HepG2 (cell line): ENCODE measurements around the gene COMMD9. TPM values are rescaled to one million over a fixed set of nuclear protein-coding genes. Genes with fewer than 3 reads are reported as not detected.

Experiments
- ATAC-seq: fragments of 200-7000 bp; cut with Tn5 transposase; 3 replicates; pipeline ENCODE4 v1.9.1; 2020; ENCODE audit warnings: mild to moderate bottlenecking, moderate library complexity
- BruUV-seq: library from RNA; stranded (reverse); fragments of 400-500 nt; replicated peaks from 2 replicates; lab custom pipeline; 2021; lab: Mats Ljungman, UMichigan
- CTCF ChIA-PET: fragments of 300-600 bp; formaldehyde crosslinking; extraction: SDS; loops from one replicate; lab custom pipeline; 2021; ENCODE audit warnings: low total read pairs, inconsistent platforms, low intra/inter-chr PET ratio; lab: Yijun Ruan, JAX
- POLR2A ChIA-PET: fragments of 350-600 bp; sonication (Branson Sonifier 250); formaldehyde crosslinking; loops from one replicate; lab custom pipeline; 2020; ENCODE audit warnings: antibody characterized with exemption, inconsistent platforms; lab: Yijun Ruan, JAX
- DNase-seq: peaks from one replicate; pipeline ENCODE4 v3.0.0-alpha.2; 2015; ENCODE audit warnings: low spot score
- FAIRE-seq: peaks from 3 replicates; lab custom pipeline; 2011; peaks lifted over from hg19 to GRCh38; lab: Jason Lieb, UNC
- H2AFZ ChIP-seq: one replicate; pipeline ENCODE4 v1.6.1; 2011; ENCODE audit warnings: low read length, inconsistent platforms
- H3K27ac ChIP-seq: fragments of 300-600 bp; 3 replicates; pipeline ENCODE4 v1.8.0; 2011; ENCODE audit warnings: mixed run types, mild to moderate bottlenecking, mixed read lengths, low read length, inconsistent platforms; ENCODE audit not compliant: insufficient read depth; ENCODE audit errors: extremely low read length
- H3K27me3 ChIP-seq, 2 experiments: fragments of 200-600 bp in 1 of 2; 2 replicates in 1 of 2; 3 replicates in 1 of 2; pipeline versions ENCODE4 v1.6.0 to v1.8.0; 2011; ENCODE audit warnings: low read length in 2 of 2, mild to moderate bottlenecking in 2 of 2, moderate library complexity in 2 of 2, inconsistent platforms in 1 of 2; ENCODE audit not compliant: insufficient read depth in 2 of 2, control insufficient read depth in 1 of 2
- H3K36me3 ChIP-seq, 2 experiments: fragments of 200-600 bp in 1 of 2; replicated peaks in 1 of 2; 2 replicates in 1 of 2; 3 replicates in 1 of 2; pipeline versions ENCODE4 v1.5.1 to v1.8.0; 2011; ENCODE audit warnings: low read length in 2 of 2, inconsistent platforms in 1 of 2; ENCODE audit not compliant: insufficient read depth in 2 of 2, control insufficient read depth in 1 of 2
- H3K4me1 ChIP-seq: 2 replicates; pipeline ENCODE4 v1.5.1; 2012; ENCODE audit warnings: low read length, inconsistent platforms; ENCODE audit not compliant: insufficient read depth
- H3K4me2 ChIP-seq: 2 replicates; pipeline ENCODE4 v1.6.0; 2011; ENCODE audit warnings: low read depth, low read length, inconsistent platforms
- H3K4me3 ChIP-seq, 3 experiments: fragments of 200-600 bp in 1 of 3; sonication (generic), shearing (Covaris generic) in 1 of 3; replicated peaks in 1 of 3; 2 replicates each; pipeline ENCODE4 v1.5.1; 2011 to 2016; ENCODE audit warnings: low read length in 3 of 3, inconsistent platforms in 2 of 3, low read depth in 2 of 3, mild to moderate bottlenecking in 2 of 3, control low read depth in 1 of 3, mixed read lengths in 1 of 3; ENCODE audit not compliant: insufficient read depth in 1 of 3
- H3K79me2 ChIP-seq: one replicate; pipeline ENCODE4 v1.6.1; 2011; ENCODE audit warnings: low read length, inconsistent platforms; ENCODE audit not compliant: insufficient read depth
- H3K9ac ChIP-seq: 2 replicates; pipeline ENCODE4 v1.6.0; 2011; ENCODE audit warnings: mild to moderate bottlenecking, low read depth, low read length, inconsistent platforms; ENCODE audit not compliant: insufficient read depth
- H3K9me3 ChIP-seq: 2 replicates; pipeline ENCODE4 v1.5.1; 2012; ENCODE audit warnings: mild to moderate bottlenecking, low read length
- H4K20me1 ChIP-seq: 2 replicates; pipeline ENCODE4 v1.6.0; 2011; ENCODE audit warnings: inconsistent platforms, mild to moderate bottlenecking, low read length, moderate library complexity; ENCODE audit not compliant: insufficient read depth
- DMAP1 ChIP-seq: IDR thresholded peaks from 2 replicates; pipeline ENCODE4 v1.6.1; 2016
- MZF1 ChIP-seq: sonication (generic); formaldehyde crosslinking; IDR thresholded peaks from 2 replicates; pipeline ENCODE4 v1.8.1; 2023; ENCODE audit warnings: mild to moderate bottlenecking, missing genetic modification reagents, borderline replicate concordance
- RFXANK ChIP-seq: IDR thresholded peaks from 2 replicates; pipeline ENCODE4 v1.6.1; 2016
- TEAD3 ChIP-seq: optimal IDR thresholded peaks from 2 replicates; pipeline ENCODE3; 2016; ENCODE audit warnings: borderline replicate concordance
- ZBTB38 ChIP-seq: sonication (generic); formaldehyde crosslinking; IDR thresholded peaks from 2 replicates; pipeline ENCODE4 v1.5.1; 2020; ENCODE audit warnings: mild to moderate bottlenecking, missing genetic modification reagents
- ZNF484 ChIP-seq: sonication (generic); formaldehyde crosslinking; IDR thresholded peaks from 2 replicates; pipeline ENCODE4 v1.5.1; 2020; ENCODE audit warnings: mild to moderate bottlenecking, low read depth, missing genetic modification reagents, borderline replicate concordance
- ZNF562 ChIP-seq: sonication (generic); formaldehyde crosslinking; IDR thresholded peaks from 2 replicates; pipeline ENCODE4 v1.8.0; 2022; ENCODE audit warnings: missing genetic modification reagents, borderline replicate concordance
- ZNF629 ChIP-seq: sonication (generic); formaldehyde crosslinking; conservative IDR thresholded peaks from 2 replicates; pipeline ENCODE4 v1.5.0; 2020; ENCODE audit warnings: missing genetic modification reagents
- ZNF772 ChIP-seq: sonication (generic); formaldehyde crosslinking; IDR thresholded peaks from 2 replicates; pipeline ENCODE4 v1.5.0; 2020; ENCODE audit warnings: mild to moderate bottlenecking, missing genetic modification reagents
- WGBS: methylation state at CpG from one replicate; pipeline ENCODE4 v1.1.6; 2017; ENCODE audit warnings: low lambda C conversion rate; 5-methylcytosine and 5-hydroxymethylcytosine counted together
- in situ Hi-C: cut with HindIII; loops from 2 replicates; pipeline ENCODE4 v1.10.0; 2017; ENCODE audit warnings: low pct_unique_long_range_greater_than_20kb; ENCODE audit not compliant: extremely low pct_ligation_motif_present
- intact Hi-C: fragments of 100-400 bp; cut with micrococcal nuclease; formaldehyde crosslinking; loops from one replicate; pipeline ENCODE4 v1.10.0; 2022; ENCODE audit not compliant: unreplicated experiment
- polyA plus RNA-seq, 8 experiments: library from polyadenylated mRNA; depleted of rRNA in 3 of 8; stranded (reverse) in 7 of 8; unstranded in 1 of 8; fragments of >200 nt; fragmentation: Illumina TruSeq in 4 of 8; extraction: Trizol in 4 of 8; gene quantifications; 2 replicates each; pipeline versions ENCODE4 v1.2.1 to v1.2.3, GENCODE V29; 2011 to 2016; ENCODE audit warnings: low read depth in 4 of 8, missing spikeins in 1 of 8, mixed read lengths in 1 of 8; ENCODE audit not compliant: insufficient read depth in 1 of 8
- total RNA-seq, 5 experiments: library from RNA; depleted of rRNA; stranded (reverse); fragments of >200 nt; fragmentation: Illumina TruSeq; extraction: Trizol; gene quantifications; 2 replicates each; pipeline ENCODE4 v1.2.3, GENCODE V29; 2016; ENCODE audit warnings: low read depth in 1 of 5
- TF ChIP-seq, protein P1 (sequence below): sonication (generic); formaldehyde crosslinking; IDR thresholded peaks from 2 replicates; pipeline ENCODE4 v1.5.0; 2020; ENCODE audit warnings: mild to moderate bottlenecking, missing genetic modification reagents, borderline replicate concordance

The COMMD9 gene
- total and polyA plus RNA-seq, 2 of the 13 experiments (the other 11 are each of a cell fraction or from before 2014, with no cell fraction given): 47.3 to 76.7 TPM

DNA sequence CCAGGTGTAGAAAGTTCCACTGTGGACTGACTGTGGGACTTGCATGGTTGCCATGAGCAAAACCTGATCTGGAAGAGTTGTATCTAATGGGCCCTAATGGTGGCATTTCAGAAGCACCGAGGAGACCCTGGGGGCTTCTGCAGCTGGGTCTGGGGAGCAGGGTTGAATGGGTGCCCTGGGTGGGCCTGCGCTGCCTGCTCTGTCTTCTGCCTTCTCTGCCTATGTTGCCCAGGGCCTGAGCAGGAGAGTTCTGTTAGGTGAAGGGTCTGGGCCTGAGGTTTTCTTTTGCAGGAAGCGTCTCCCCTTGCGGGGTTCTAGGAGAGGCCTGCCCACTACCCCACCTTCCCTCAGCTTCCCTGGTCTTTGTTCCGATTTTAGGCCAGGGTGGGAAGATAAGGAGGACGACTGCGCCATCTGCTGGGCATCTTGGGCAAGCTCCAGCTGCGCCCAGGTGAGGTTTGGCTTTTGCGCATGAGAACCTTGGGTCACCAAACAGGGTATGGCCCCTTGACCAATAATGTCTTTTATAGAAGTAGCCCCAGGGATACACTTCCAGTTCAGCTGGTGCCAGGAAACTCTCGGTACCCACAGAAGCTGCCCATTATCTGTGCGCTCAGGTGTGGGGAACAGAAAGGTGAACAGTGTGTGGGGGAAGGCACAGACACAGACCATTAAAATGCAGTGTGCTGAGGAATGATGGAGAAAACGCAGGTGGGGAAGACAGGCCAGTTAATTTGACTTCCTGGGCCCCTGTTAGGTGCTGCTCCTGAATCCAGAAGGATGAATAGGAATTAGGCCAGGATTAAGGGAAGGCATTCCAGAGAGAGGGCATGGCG lies 23.2 kb downstream of the COMMD9 start (continued):
- TF ChIP-seq, protein P1, sequence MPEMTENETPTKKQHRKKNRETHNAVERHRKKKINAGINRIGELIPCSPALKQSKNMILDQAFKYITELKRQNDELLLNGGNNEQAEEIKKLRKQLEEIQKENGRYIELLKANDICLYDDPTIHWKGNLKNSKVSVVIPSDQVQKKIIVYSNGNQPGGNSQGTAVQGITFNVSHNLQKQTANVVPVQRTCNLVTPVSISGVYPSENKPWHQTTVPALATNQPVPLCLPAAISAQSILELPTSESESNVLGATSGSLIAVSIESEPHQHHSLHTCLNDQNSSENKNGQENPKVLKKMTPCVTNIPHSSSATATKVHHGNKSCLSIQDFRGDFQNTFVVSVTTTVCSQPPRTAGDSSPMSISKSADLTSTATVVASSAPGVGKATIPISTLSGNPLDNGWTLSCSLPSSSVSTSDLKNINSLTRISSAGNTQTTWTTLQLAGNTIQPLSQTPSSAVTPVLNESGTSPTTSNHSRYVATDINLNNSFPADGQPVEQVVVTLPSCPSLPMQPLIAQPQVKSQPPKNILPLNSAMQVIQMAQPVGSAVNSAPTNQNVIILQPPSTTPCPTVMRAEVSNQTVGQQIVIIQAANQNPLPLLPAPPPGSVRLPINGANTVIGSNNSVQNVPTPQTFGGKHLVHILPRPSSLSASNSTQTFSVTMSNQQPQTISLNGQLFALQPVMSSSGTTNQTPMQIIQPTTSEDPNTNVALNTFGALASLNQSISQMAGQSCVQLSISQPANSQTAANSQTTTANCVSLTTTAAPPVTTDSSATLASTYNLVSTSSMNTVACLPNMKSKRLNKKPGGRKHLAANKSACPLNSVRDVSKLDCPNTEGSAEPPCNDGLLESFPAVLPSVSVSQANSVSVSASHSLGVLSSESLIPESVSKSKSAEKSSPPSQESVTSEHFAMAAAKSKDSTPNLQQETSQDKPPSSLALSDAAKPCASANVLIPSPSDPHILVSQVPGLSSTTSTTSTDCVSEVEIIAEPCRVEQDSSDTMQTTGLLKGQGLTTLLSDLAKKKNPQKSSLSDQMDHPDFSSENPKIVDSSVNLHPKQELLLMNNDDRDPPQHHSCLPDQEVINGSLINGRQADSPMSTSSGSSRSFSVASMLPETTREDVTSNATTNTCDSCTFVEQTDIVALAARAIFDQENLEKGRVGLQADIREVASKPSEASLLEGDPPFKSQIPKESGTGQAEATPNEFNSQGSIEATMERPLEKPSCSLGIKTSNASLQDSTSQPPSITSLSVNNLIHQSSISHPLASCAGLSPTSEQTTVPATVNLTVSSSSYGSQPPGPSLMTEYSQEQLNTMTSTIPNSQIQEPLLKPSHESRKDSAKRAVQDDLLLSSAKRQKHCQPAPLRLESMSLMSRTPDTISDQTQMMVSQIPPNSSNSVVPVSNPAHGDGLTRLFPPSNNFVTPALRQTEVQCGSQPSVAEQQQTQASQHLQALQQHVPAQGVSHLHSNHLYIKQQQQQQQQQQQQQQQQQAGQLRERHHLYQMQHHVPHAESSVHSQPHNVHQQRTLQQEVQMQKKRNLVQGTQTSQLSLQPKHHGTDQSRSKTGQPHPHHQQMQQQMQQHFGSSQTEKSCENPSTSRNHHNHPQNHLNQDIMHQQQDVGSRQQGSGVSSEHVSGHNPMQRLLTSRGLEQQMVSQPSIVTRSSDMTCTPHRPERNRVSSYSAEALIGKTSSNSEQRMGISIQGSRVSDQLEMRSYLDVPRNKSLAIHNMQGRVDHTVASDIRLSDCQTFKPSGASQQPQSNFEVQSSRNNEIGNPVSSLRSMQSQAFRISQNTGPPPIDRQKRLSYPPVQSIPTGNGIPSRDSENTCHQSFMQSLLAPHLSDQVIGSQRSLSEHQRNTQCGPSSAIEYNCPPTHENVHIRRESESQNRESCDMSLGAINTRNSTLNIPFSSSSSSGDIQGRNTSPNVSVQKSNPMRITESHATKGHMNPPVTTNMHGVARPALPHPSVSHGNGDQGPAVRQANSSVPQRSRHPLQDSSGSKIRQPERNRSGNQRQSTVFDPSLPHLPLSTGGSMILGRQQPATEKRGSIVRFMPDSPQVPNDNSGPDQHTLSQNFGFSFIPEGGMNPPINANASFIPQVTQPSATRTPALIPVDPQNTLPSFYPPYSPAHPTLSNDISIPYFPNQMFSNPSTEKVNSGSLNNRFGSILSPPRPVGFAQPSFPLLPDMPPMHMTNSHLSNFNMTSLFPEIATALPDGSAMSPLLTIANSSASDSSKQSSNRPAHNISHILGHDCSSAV: no peak

DNA sequence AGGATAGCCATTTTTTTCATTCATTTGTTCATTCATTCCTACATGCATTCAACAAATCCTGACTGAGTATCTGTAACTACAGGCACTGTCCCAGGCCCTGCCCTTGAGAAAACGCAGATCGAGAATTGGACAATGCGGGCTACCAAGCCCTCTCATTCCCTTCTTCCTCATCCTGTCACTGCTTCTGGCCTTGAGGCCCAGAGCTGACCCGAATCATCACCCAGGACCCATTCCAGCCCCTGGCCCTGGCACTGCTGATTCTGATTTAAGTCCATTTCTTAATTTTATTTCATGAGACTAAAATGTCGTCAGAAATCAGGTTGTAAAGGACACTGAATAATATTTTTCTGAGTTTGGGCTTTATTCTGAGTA lies 24.3 kb downstream of the COMMD9 start:
- Histone ChIP-seq H3K27ac (no peak overlapping the region), H3K4me2 (no peak overlapping the region), H4K20me1 (no peaks in the 10 kb centered on the region), H3K27me3 (peaks cover 0 to 11% of the 10 kb centered on the region in 2 experiments; a peak in 2 of 5 replicates), H3K36me3 (no peaks in the 10 kb centered on the region), H3K4me3 (no peak overlapping the region), H3K79me2 (no peaks in the 10 kb centered on the region), H2AFZ (no peak overlapping the region), H3K9ac (no peak overlapping the region), H3K9me3 (no peaks in the 10 kb centered on the region), H3K4me1 (no peaks in the 10 kb centered on the region)
- ATAC-seq (no peak), FAIRE-seq (no peak), DNase-seq (no peak)
- intact Hi-C loops (loop anchor here (5.0 kb wide), 2 partner anchors 212 to 778 kb away; no protein-coding TSS in a partner anchor), in situ Hi-C loops (loop anchor here (5.0 to 25.0 kb wide), 4 partner anchors 220 to 778 kb away; partner anchors contain the start of gene FJX1)
- ChIA-PET CTCF (interaction anchor here (1.5 kb wide), 1 partner anchor 777 kb away, joined by 3 read pairs; no protein-coding TSS in a partner anchor), POLR2A (no interaction called here)
- TF ChIP-seq ZNF629 (CRISPR knock-in tag) (no peak), ZBTB38 (CRISPR knock-in tag) (no peak), ZNF772 (CRISPR knock-in tag) (no peak), ZNF562 (CRISPR knock-in tag) (no peak), TEAD3 (CRISPR knock-in tag) (no peak), DMAP1 (CRISPR knock-in tag) (no peak), RFXANK (CRISPR knock-in tag) (no peak), ZNF484 (no peak), MZF1 (CRISPR knock-in tag) (no peak)
- WGBS: 11% methylated on average over 5 of the region's 5 CpGs
- no TSS peak for BruUV-seq
